PC-9 (cell line): ENCODE data around the gene MBNL1. TPM values are rescaled to one million over a fixed set of nuclear protein-coding genes. Genes with fewer than 3 reads are reported as not detected.

Experiments used
- BruUV-seq: library from RNA; stranded (reverse); fragments of 400-500 nt; replicated peaks from 2 replicates; lab custom pipeline; 2021; lab: Mats Ljungman, UMichigan
- CTCF ChIA-PET: fragments of 300-600 bp; sonication (Branson Sonifier 250); formaldehyde crosslinking; loops from one replicate; lab custom pipeline; 2022; ENCODE audit warnings: antibody characterized with exemption; lab: Charles Lee
- POLR2A ChIA-PET: fragments of 300-600 bp; sonication (Branson Sonifier 250); formaldehyde crosslinking; loops from one replicate; lab custom pipeline; 2022; ENCODE audit warnings: antibody characterized with exemption; ENCODE audit not compliant: unreplicated experiment; lab: Charles Lee
- DNase-seq, 2 experiments: peaks; one replicate each; pipeline versions ENCODE4 v3.0.0 to v3.0.0-alpha.2; 2015 to 2022; ENCODE audit warnings: mixed read lengths in 1 of 2
- H2AFZ ChIP-seq: fragments of 200-600 bp; sonication (generic); 2 replicates; pipeline ENCODE4 v1.8.1; 2017; ENCODE audit warnings: antibody characterized with exemption
- H3F3A ChIP-seq: fragments of 200-600 bp; sonication (generic); 2 replicates; pipeline ENCODE4 v1.8.1; 2017; ENCODE audit warnings: antibody characterized with exemption, mild to moderate bottlenecking, low read depth; ENCODE audit not compliant: insufficient read depth
- H3K27ac ChIP-seq: fragments of 200-600 bp; sonication (generic); 2 replicates; pipeline ENCODE4 v1.6.1; 2016; ENCODE audit warnings: mixed run types
- H3K27me3 ChIP-seq: fragments of 200-600 bp; sonication (generic); 2 replicates; pipeline ENCODE4 v1.6.1; 2016; ENCODE audit warnings: low read depth, mixed run types; ENCODE audit not compliant: insufficient read depth
- H3K36me3 ChIP-seq: fragments of 200-600 bp; sonication (generic); 2 replicates; pipeline ENCODE4 v1.6.1; 2016; ENCODE audit warnings: low read depth, mixed run types
- H3K4me1 ChIP-seq: fragments of 200-600 bp; sonication (generic); replicated peaks from 2 replicates; pipeline ENCODE4 v1.6.1; 2016; ENCODE audit warnings: mixed run types; ENCODE audit not compliant: insufficient read depth
- H3K4me2 ChIP-seq: fragments of 200-600 bp; sonication (generic); 2 replicates; pipeline ENCODE4 v1.6.1; 2017; ENCODE audit warnings: mixed run types
- H3K4me3 ChIP-seq: fragments of 200-600 bp; sonication (generic); 2 replicates; pipeline ENCODE4 v1.6.1; 2016; ENCODE audit warnings: mixed run types
- H3K79me2 ChIP-seq: fragments of 200-600 bp; sonication (generic); 2 replicates; pipeline ENCODE4 v1.6.1; 2017; ENCODE audit warnings: low read depth, mixed run types
- H3K9me2 ChIP-seq: fragments of 200-600 bp; sonication (generic); 2 replicates; pipeline ENCODE4 v1.8.1; 2017; ENCODE audit warnings: mild to moderate bottlenecking; ENCODE audit not compliant: insufficient read depth
- H3K9me3 ChIP-seq: fragments of 200-600 bp; sonication (generic); 2 replicates; pipeline ENCODE4 v1.8.1; 2016; ENCODE audit warnings: low read depth; ENCODE audit not compliant: insufficient read depth
- H4K20me1 ChIP-seq: fragments of 200-600 bp; sonication (generic); 2 replicates; pipeline ENCODE4 v1.8.1; 2017; ENCODE audit not compliant: insufficient read depth
- CTCF ChIP-seq: fragments of 200-600 bp; sonication (generic); conservative IDR thresholded peaks from 2 replicates; pipeline ENCODE4 v1.6.1; 2017; ENCODE audit warnings: mixed run types, antibody characterized with exemption, mild to moderate bottlenecking, moderate library complexity
- EZH2 ChIP-seq: fragments of 200-600 bp; sonication (generic); IDR thresholded peaks from 2 replicates; pipeline ENCODE4 v1.8.0; 2017; ENCODE audit warnings: antibody characterized with exemption, low read depth
- intact Hi-C: fragments of 100-400 bp; cut with micrococcal nuclease; formaldehyde crosslinking; loops from one replicate; pipeline ENCODE4 v1.10.0; 2022; ENCODE audit not compliant: unreplicated experiment
- total RNA-seq: library from RNA; stranded (reverse); gene quantifications from 2 replicates; pipeline ENCODE4 v1.2.3, GENCODE V29; 2021

The MBNL1 gene
- total RNA-seq, 1 experiment from 2014 or later = 176 TPM

- Histone ChIP-seq H3K4me3 (no peak overlapping the region), H3K79me2 (no peaks in the 10 kb centered on the region), H3K36me3 (no peaks in the 10 kb centered on the region), H4K20me1 (no peaks in the 10 kb centered on the region), H3K27ac (no peak overlapping the region), H2AFZ (no peak overlapping the region), H3K4me1 (peaks cover 24% of the 10 kb centered on the region), H3K27me3 (no peaks in the 10 kb centered on the region), H3K4me2 (no peak overlapping the region), H3K9me2 (peaks cover 6% of the 10 kb centered on the region), H3F3A (peaks cover 19% of the 10 kb centered on the region), H3K9me3 (no peaks in the 10 kb centered on the region; the same call in 1 of the 2 replicates)
- intact Hi-C loops = no loop called here
- ChIA-PET POLR2A (no interaction called here), CTCF (no interaction called here)
- BruUV-seq = no TSS peak
- no peak for TF ChIP-seq EZH2
- TF ChIP-seq CTCF = no peak
- DNase-seq = no peak
These were observed 25.4 kb upstream of the MBNL1 start for GRCh38 chr3:152243301-152243711.

GRCh38 chr3:152243721-152244516 lies 24.8 kb upstream of the MBNL1 start:
- ChIA-PET CTCF (no interaction called here), POLR2A (no interaction called here)
- TF ChIP-seq CTCF (no peak), EZH2 (no peak)
- no peak for DNase-seq
- H3K9me3 ChIP-seq = no peaks in the 10 kb centered on the region
- no peak overlapping the region for H3K27ac ChIP-seq
- no peaks in the 10 kb centered on the region for H3K27me3 ChIP-seq
- no peaks in the 10 kb centered on the region for H3K36me3 ChIP-seq
- peaks cover 24% of the 10 kb centered on the region for H3K4me1 ChIP-seq
- peaks cover 6% of the 10 kb centered on the region for H3K9me2 ChIP-seq
- intact Hi-C loops = no loop called here
- H3F3A ChIP-seq = peaks cover 19% of the 10 kb centered on the region
- no TSS peak for BruUV-seq
- H3K79me2 ChIP-seq = no peaks in the 10 kb centered on the region
- H3K4me3 ChIP-seq = no peak overlapping the region
- no peak overlapping the region for H2AFZ ChIP-seq
- H3K4me2 ChIP-seq = no peak overlapping the region
- H4K20me1 ChIP-seq = no peaks in the 10 kb centered on the region

- H3K27ac ChIP-seq = no peak overlapping the region
- BruUV-seq = no TSS peak
These were observed 24.2 kb upstream of the MBNL1 start for GRCh38 chr3:152244517-152244888.

More at GRCh38 chr3:152244517-152244888, 24.2 kb upstream of the MBNL1 start:
- no peaks in the 10 kb centered on the region for H4K20me1 ChIP-seq
- no peaks in the 10 kb centered on the region for H3K9me3 ChIP-seq
- DNase-seq = no peak
- H3K4me3 ChIP-seq = no peak overlapping the region
- peaks cover 24% of the 10 kb centered on the region for H3K4me1 ChIP-seq
- CTCF ChIA-PET = no interaction called here
- no peak for TF ChIP-seq CTCF
- no peak for TF ChIP-seq EZH2
- H3K9me2 ChIP-seq = peaks cover 5% of the 10 kb centered on the region
- peaks cover 19% of the 10 kb centered on the region for H3F3A ChIP-seq
- no peaks in the 10 kb centered on the region for H3K27me3 ChIP-seq
- H3K36me3 ChIP-seq = no peaks in the 10 kb centered on the region
- H2AFZ ChIP-seq = no peak overlapping the region
- intact Hi-C loops = no loop called here
- H3K4me2 ChIP-seq = no peak overlapping the region
- no peaks in the 10 kb centered on the region for H3K79me2 ChIP-seq
- POLR2A ChIA-PET = no interaction called here
